GM23248 (cell line): Measurements from ENCODE around the gene OR1D2.
"Not testable (repeated sequence)": the region's sequence is repeated elsewhere in the genome, so short reads cannot be mapped to it uniquely, and the experiment has no call there.

Experiments
- EZH2 ChIP-seq: fragments of 200-600 bp; sonication (generic); IDR thresholded peaks from 2 replicates; pipeline ENCODE4 v1.6.1; 2018; ENCODE audit warnings: antibody characterized with exemption, mild to moderate bottlenecking; ENCODE audit not compliant: insufficient read depth, poor library complexity, severe bottlenecking
- EZH2phosphoT487 ChIP-seq: fragments of 200-600 bp; sonication (generic); IDR thresholded peaks from 2 replicates; pipeline ENCODE4 v1.6.1; 2018; ENCODE audit warnings: antibody characterized with exemption, moderate library complexity, mild to moderate bottlenecking, low read depth; ENCODE audit not compliant: insufficient read depth

DNA sequence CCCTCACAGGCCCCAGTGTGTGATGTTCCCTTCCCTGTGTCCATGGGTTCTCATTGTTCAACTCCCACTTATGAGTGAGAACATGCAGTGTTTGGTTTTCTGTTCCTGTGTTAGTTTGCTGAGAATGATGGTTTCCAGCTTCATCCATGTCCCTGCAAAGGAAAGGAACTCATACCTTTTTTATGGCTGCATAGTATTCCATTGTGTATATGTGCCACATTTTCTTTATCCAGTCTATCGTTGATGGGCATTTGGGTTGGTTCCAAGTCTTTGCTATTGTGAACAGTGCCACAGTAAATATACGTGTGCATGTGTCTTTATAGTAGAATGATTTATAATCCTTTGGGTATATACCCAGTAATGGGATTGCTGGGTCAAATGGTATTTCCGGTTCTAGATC is 33.3 kb upstream of the OR1D2 start:
- TF ChIP-seq EZH2, EZH2phosphoT487: not testable (repeated sequence)
